Heart right ventricle (tissue), 16 donors: ENCODE results near the gene STXBP5. TPM values are rescaled to one million over a fixed set of nuclear protein-coding genes. Genes with fewer than 3 reads are reported as not detected.

Experiments
- ATAC-seq, 8 donors: fragments of 200-7000 bp; cut with Tn5 transposase; one replicate each; pipeline ENCODE4 v1.9.1; 2020; ENCODE audit warnings: mild to moderate bottlenecking in 8 of 8, moderate library complexity in 8 of 8, moderate number of reproducible peaks in 1 of 8
- DNase-seq, 2 donors: peaks; one replicate each; pipeline ENCODE4 v3.0.0-alpha.2; 2020
- H3K27ac ChIP-seq, 10 donors: fragments of 200-600 bp; sonication (generic) in 2 of 10; one replicate each; pipeline versions ENCODE4 v1.5.0 to v1.8.0; 2020 to 2022; ENCODE audit warnings: mild to moderate bottlenecking in 3 of 10
- H3K27me3 ChIP-seq, 7 donors: fragments of 200-600 bp; one replicate each; pipeline ENCODE4 v1.8.0; 2021 to 2022; ENCODE audit warnings: mild to moderate bottlenecking in 2 of 7
- H3K36me3 ChIP-seq, 9 donors: fragments of 200-600 bp; sonication (generic) in 1 of 9; one replicate each; pipeline versions ENCODE4 v1.5.0 to v1.8.0; 2020 to 2022; ENCODE audit warnings: mild to moderate bottlenecking in 2 of 9
- H3K4me1 ChIP-seq, 9 donors: fragments of 200-600 bp; sonication (generic) in 1 of 9; one replicate each; pipeline versions ENCODE4 v1.5.0 to v1.8.0; 2020 to 2022; ENCODE audit warnings: mild to moderate bottlenecking in 4 of 9
- H3K4me3 ChIP-seq, 10 donors: fragments of 200-600 bp; sonication (generic) in 2 of 10; one replicate each; pipeline versions ENCODE4 v1.5.0 to v1.8.0; 2020 to 2022; ENCODE audit warnings: mild to moderate bottlenecking in 7 of 10, moderate library complexity in 2 of 10
- H3K9me3 ChIP-seq, 11 donors: fragments of 200-600 bp in 10 of 11; sonication (generic) in 2 of 11; one replicate each; pipeline versions ENCODE4 v1.5.0 to v1.8.0; 2013 to 2022; ENCODE audit warnings: mild to moderate bottlenecking in 2 of 11, control low read depth in 1 of 11, moderate library complexity in 1 of 11
- CTCF ChIP-seq, 9 donors: fragments of 200-600 bp; sonication (generic) in 2 of 9; IDR thresholded peaks; one replicate each; pipeline versions ENCODE4 v1.5.0 to v1.8.0; 2021 to 2022; ENCODE audit warnings: antibody characterized with exemption in 9 of 9, mild to moderate bottlenecking in 5 of 9, moderate library complexity in 1 of 9
- WGBS, 2 donors: extraction: QIAGEN DNeasy Blood & Tissue Kit; methylation state at CpG; one replicate each; pipeline ENCODE4 v1.1.7; 2013; ENCODE audit warnings: inconsistent platforms in 1 of 2; 5-methylcytosine and 5-hydroxymethylcytosine counted together
- intact Hi-C, 10 donors: fragments of 100-400 bp; cut with DNase I; formaldehyde crosslinking; loops; one replicate each; pipeline versions ENCODE4 v1.11.1 to v1.14.2; 2022
- polyA plus RNA-seq, 2 donors: library from polyadenylated mRNA; stranded (reverse); fragments of 200-250 nt; gene quantifications; one replicate each; pipeline ENCODE4 v1.2.3, GENCODE V29; 2013
- total RNA-seq, 10 donors: library from RNA; stranded (reverse); fragmentation: NEBNext Ultra II Directional in 3 of 10; extraction: Animal tissue kit (Norgen Biotek cat#: 25700) in 3 of 10; gene quantifications; one replicate each; pipeline versions ENCODE4 v1.2.1 to v1.2.4, GENCODE V29; 2021 to 2023
- donor health status: Arrhythmogenic right ventricular cardiomyopathy.
- donor health status: ischemic (EF 13 %, LVEDD 7.1; RV severe dilation, severe dysfunction).
- donor health status: healthy with polysubstance abuse.
- donor health status: DM: no; HTN: yes; CAD: no.
- donor health status: DM: no; HTN: no; CAD: no.
- donor health status: ischemic (EF 25% LVEDD 6.9; RV normal size, moderate dysfunction).
- donor health status: ischemic (EF 25% LVEDD 5.7; RV mildly dilated, moderate dysfunction).
- donor health status: healthy.
- donor health status: DM: yes; HTN: yes; CAD: no.
- donor health status: Ischemic cardiomyopathy.
- donor health status: ischemic (EF 35%, LVEDD 5.7; RV mildly dilated, moderate dysfunction).
- donor health status: nonischemic (EF 11% LVEDD 7.7; RV severe dilation, severe dysfunction).
- donor health status: DM: yes; HTN: yes; CAD: no.
- donor health status: PGD.
- donor health status: ischemic (EF 29% LVEDD 5.4; RV normal size, mild dysfunction).
- donor health status: nonischemic (EF 23%, LVEDD 6.1; RV moderate dilation, normal function).

STXBP5 gene
- total and polyA plus RNA-seq, 12 donors = 2.8 to 23.2 (median 13.4) TPM

GRCh38 chr6:147255948-147256674 lies 51.9 kb downstream of the STXBP5 start:
- no peaks in the 10 kb centered on the region for H3K27me3 ChIP-seq
- no peak for TF ChIP-seq CTCF (IDR thresholded peaks at IDR 0.05)
- no peak overlapping the region for H3K27ac ChIP-seq
- peaks cover 0 to 4% (median 0%) of the 10 kb centered on the region in 11 donors for H3K9me3 ChIP-seq
- no peak overlapping the region for H3K4me3 ChIP-seq
- no peaks in the 10 kb centered on the region for H3K4me1 ChIP-seq
- no peak for ATAC-seq
- DNase-seq = no peak
- 93 to 95% methylated on average over 3 of the region's 3 CpGs for WGBS, 2 donors
- intact Hi-C loops = no loop called here
- peaks cover 0 to 35% (median 9%) of the 10 kb centered on the region in 9 donors for H3K36me3 ChIP-seq

- H3K9me3 ChIP-seq = no peaks in the 10 kb centered on the region
- H3K27ac ChIP-seq = no peak overlapping the region
- ATAC-seq (no peak), DNase-seq (no peak)
- TF ChIP-seq CTCF (IDR thresholded peaks at IDR 0.05) = no peak
- WGBS, 2 donors = 63 to 74% methylated on average over 5 of the region's 5 CpGs
- H3K36me3 ChIP-seq = peaks cover 0 to 27% (median 0%) of the 10 kb centered on the region in 9 donors
- H3K27me3 ChIP-seq = no peaks in the 10 kb centered on the region
- no peaks in the 10 kb centered on the region for H3K4me1 ChIP-seq
- no peak overlapping the region for H3K4me3 ChIP-seq
- intact Hi-C loops = no loop called here
Measured at GRCh38 chr6:147257760-147258159, 53.5 kb downstream of the STXBP5 start.

- DNase-seq = no peak
- no peaks in the 10 kb centered on the region for H3K27me3 ChIP-seq
- H3K4me1 ChIP-seq = no peaks in the 10 kb centered on the region
- no peak overlapping the region for H3K4me3 ChIP-seq
- intact Hi-C loops = no loop called here
- no peak overlapping the region for H3K27ac ChIP-seq
- H3K9me3 ChIP-seq = no peaks in the 10 kb centered on the region
- H3K36me3 ChIP-seq = peaks cover 0 to 36% (median 0%) of the 10 kb centered on the region in 9 donors
- TF ChIP-seq CTCF (IDR thresholded peaks at IDR 0.05) = no peak
- WGBS, 2 donors = 96% methylated on average over 2 of the region's 2 CpGs
- ATAC-seq = no peak
Measured at GRCh38 chr6:147260091-147260490, 55.9 kb downstream of the STXBP5 start.

- no peak for TF ChIP-seq CTCF (IDR thresholded peaks at IDR 0.05)
- no peaks in the 10 kb centered on the region for H3K27me3 ChIP-seq
- H3K36me3 ChIP-seq = peaks cover 0 to 64% (median 0%) of the 10 kb centered on the region in 9 donors
- WGBS, 2 donors = 24 to 47% methylated on average over 1 of the region's 1 CpG
- H3K4me1 ChIP-seq = no peaks in the 10 kb centered on the region
- no peak overlapping the region for H3K4me3 ChIP-seq
- H3K27ac ChIP-seq = no peak overlapping the region
- intact Hi-C loops = no loop called here
- no peaks in the 10 kb centered on the region for H3K9me3 ChIP-seq
- no peak for ATAC-seq
- no peak for DNase-seq
Measured at GRCh38 chr6:147262946-147263345, 58.7 kb downstream of the STXBP5 start.
